Measurements from ENCODE around the gene CHRNB2. TPM values are rescaled to one million over a fixed set of nuclear protein-coding genes. Genes with fewer than 3 reads are reported as not detected.
A peak's percentile ranks its signal among the peaks of the same experiment; 100 is the strongest.

Gene CHRNB2
- total and polyA plus RNA-seq, 2 experiments from 2014 or later, result 0.70 TPM; not detected in 1

GRCh38 chr1:154558720-154559465, 8.7 kb upstream of the CHRNB2 start:
- no peak for TF ChIP-seq EZH2phosphoT487 (IDR thresholded peaks at IDR 0.05; ENCODE audit: low read depth, severe bottlenecking, unreplicated experiment)
- TF ChIP-seq EZH2 (IDR thresholded peaks at IDR 0.05; ENCODE audit: borderline replicate concordance), result no peak
- TF ChIP-seq CTCF (IDR thresholded peaks at IDR 0.05; ENCODE audit: poor library complexity), result no peak
- peak overlapping the region; percentile 87 for H2AFZ ChIP-seq
- 4% methylated on average over 35 of the region's 57 CpGs for WGBS (ENCODE audit: low lambda C conversion rate, missing lambda C conversion rate)
- H3K27ac ChIP-seq, result peak overlapping the region; percentile 95
- peak; percentile 99 for DNase-seq (ENCODE audit: low spot score)
- H4K20me1 ChIP-seq (ENCODE audit: insufficient read depth, poor library complexity, severe bottlenecking), result peaks cover 19% of the 10 kb centered on the region
- no peaks in the 10 kb centered on the region for H3K27me3 ChIP-seq
- H3K79me2 ChIP-seq, result peaks cover 39% of the 10 kb centered on the region
- H3K4me1 ChIP-seq (ENCODE audit: insufficient read depth), result peaks cover 8% of the 10 kb centered on the region
- H3K9me2 ChIP-seq (replicated peaks; ENCODE audit: insufficient read depth), result no peaks in the 10 kb centered on the region
- peak overlapping the region; percentile 88 for H3K4me2 ChIP-seq
- H3K4me3 ChIP-seq, result peak overlapping the region; percentile 37
- H3K9me3 ChIP-seq (ENCODE audit: low read depth), result no peaks in the 10 kb centered on the region
- H3K36me3 ChIP-seq (replicated peaks; ENCODE audit: insufficient read depth, low read depth), result peaks cover 3% of the 10 kb centered on the region

- TF ChIP-seq CTCF (IDR thresholded peaks at IDR 0.05; ENCODE audit: poor library complexity) (peak; percentile 95), EZH2phosphoT487 (IDR thresholded peaks at IDR 0.05; ENCODE audit: low read depth, severe bottlenecking, unreplicated experiment) (no peak)
- Histone ChIP-seq H3K4me1 (ENCODE audit: insufficient read depth) (peaks cover 8% of the 10 kb centered on the region), H3K36me3 (replicated peaks; ENCODE audit: insufficient read depth, low read depth) (peaks cover 3% of the 10 kb centered on the region), H3K27ac (peak overlapping the region; percentile 95), H3K9me2 (replicated peaks; ENCODE audit: insufficient read depth) (no peaks in the 10 kb centered on the region), H3K4me3 (peak overlapping the region; percentile 37), H3K4me2 (peak overlapping the region; percentile 88), H3K79me2 (peaks cover 36% of the 10 kb centered on the region), H4K20me1 (ENCODE audit: insufficient read depth, poor library complexity, severe bottlenecking) (peaks cover 19% of the 10 kb centered on the region), H3K27me3 (no peaks in the 10 kb centered on the region), H2AFZ (peak overlapping the region; percentile 87), H3K9me3 (ENCODE audit: low read depth) (no peaks in the 10 kb centered on the region)
- peak; percentile 94 for DNase-seq (ENCODE audit: low spot score)
- WGBS (ENCODE audit: low lambda C conversion rate, missing lambda C conversion rate), result 11% methylated on average over 13 of the region's 13 CpGs
Measured at GRCh38 chr1:154559466-154560044, 8.0 kb upstream of the CHRNB2 start.

- Histone ChIP-seq H2AFZ (no peak overlapping the region), H3K4me3 (no peak overlapping the region), H3K27ac (no peak overlapping the region), H4K20me1 (ENCODE audit: insufficient read depth, poor library complexity, severe bottlenecking) (no peaks in the 10 kb centered on the region), H3K4me1 (ENCODE audit: insufficient read depth) (no peaks in the 10 kb centered on the region), H3K9me2 (replicated peaks; ENCODE audit: insufficient read depth) (no peaks in the 10 kb centered on the region), H3K9me3 (ENCODE audit: low read depth) (no peaks in the 10 kb centered on the region), H3K4me2 (no peak overlapping the region), H3K79me2 (no peaks in the 10 kb centered on the region), H3K36me3 (replicated peaks; ENCODE audit: insufficient read depth, low read depth) (no peaks in the 10 kb centered on the region), H3K27me3 (peaks cover 26% of the 10 kb centered on the region)
- WGBS (ENCODE audit: low lambda C conversion rate, missing lambda C conversion rate), result 93% methylated on average over 6 of the region's 6 CpGs
- TF ChIP-seq CTCF (IDR thresholded peaks at IDR 0.05; ENCODE audit: poor library complexity) (no peak), EZH2phosphoT487 (IDR thresholded peaks at IDR 0.05; ENCODE audit: low read depth, severe bottlenecking, unreplicated experiment) (no peak), EZH2 (IDR thresholded peaks at IDR 0.05; ENCODE audit: borderline replicate concordance) (no peak)
- no peak for DNase-seq (ENCODE audit: low spot score)
Measured at GRCh38 chr1:154565876-154566275, 1.7 kb upstream of the CHRNB2 start.
